Measurements from ENCODE around the gene UACA. TPM values are rescaled to one million over a fixed set of nuclear protein-coding genes. Genes with fewer than 3 reads are reported as not detected.

UACA gene
- total RNA-seq, 2 experiments from 2014 or later, result 1.1 to 1.5 TPM

DNA sequence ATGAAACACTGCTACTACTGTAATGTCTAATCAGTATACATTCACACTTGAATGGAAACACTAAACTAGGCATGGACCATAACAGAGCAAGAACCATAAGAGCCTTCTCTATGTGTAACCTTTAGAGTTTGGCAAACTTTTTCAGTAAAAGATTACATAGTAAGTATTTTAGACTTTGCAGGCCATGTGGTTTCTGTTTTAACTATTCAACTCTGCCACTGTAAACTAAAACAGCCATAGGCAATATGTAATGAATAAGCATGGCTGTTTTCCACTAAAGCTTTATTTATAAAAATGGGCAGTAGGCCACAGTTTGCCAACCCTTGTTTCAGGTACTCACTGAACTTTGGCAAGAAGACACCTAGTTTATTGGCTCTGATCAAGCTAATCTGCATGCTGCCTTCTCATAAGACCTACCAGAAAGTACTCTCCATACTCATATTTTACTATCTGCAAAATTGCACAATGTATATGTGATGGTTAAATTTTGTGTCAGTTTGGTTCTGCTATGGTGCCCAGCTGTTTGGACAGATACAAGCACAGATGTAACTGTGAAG, 46.0 kb downstream of the UACA start:
- no peaks in the 10 kb centered on the region for H3K36me3 Mint-ChIP-seq (ENCODE audit: low read depth)
- ATAC-seq (ENCODE audit: poor library complexity) (no peak), DNase-seq (no peak)
- H3K36me3 ChIP-seq (ENCODE audit: insufficient read depth, low read length), result no peaks in the 10 kb centered on the region
- no peak overlapping the region for H3K4me3 Mint-ChIP-seq
- TF ChIP-seq, protein P1, sequence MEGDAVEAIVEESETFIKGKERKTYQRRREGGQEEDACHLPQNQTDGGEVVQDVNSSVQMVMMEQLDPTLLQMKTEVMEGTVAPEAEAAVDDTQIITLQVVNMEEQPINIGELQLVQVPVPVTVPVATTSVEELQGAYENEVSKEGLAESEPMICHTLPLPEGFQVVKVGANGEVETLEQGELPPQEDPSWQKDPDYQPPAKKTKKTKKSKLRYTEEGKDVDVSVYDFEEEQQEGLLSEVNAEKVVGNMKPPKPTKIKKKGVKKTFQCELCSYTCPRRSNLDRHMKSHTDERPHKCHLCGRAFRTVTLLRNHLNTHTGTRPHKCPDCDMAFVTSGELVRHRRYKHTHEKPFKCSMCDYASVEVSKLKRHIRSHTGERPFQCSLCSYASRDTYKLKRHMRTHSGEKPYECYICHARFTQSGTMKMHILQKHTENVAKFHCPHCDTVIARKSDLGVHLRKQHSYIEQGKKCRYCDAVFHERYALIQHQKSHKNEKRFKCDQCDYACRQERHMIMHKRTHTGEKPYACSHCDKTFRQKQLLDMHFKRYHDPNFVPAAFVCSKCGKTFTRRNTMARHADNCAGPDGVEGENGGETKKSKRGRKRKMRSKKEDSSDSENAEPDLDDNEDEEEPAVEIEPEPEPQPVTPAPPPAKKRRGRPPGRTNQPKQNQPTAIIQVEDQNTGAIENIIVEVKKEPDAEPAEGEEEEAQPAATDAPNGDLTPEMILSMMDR (IDR thresholded peaks at IDR 0.05), result no peak
- H3K27me3 Mint-ChIP-seq, result peaks cover 15% of the 10 kb centered on the region
- no peaks in the 10 kb centered on the region for H3K27me3 ChIP-seq (ENCODE audit: control insufficient read depth in 1 of 2, insufficient read depth in 2 of 2, low read length in 2 of 2)
- intact Hi-C loops (cut with DNase I, micrococcal nuclease), result no loop called here
- POLR2A ChIA-PET, result no interaction called here
- no peaks in the 10 kb centered on the region for H3K9me3 Mint-ChIP-seq
- CTCF ChIA-PET, result no interaction called here
- no peak overlapping the region for H3K4me3 ChIP-seq (ENCODE audit: low read length)
- H3K27ac ChIP-seq (ENCODE audit: low read depth in 1 of 2, low read length in 2 of 2), result no peak overlapping the region
- H3K9me3 ChIP-seq (ENCODE audit: control insufficient read depth in 1 of 2, insufficient read depth in 1 of 2, low read length in 2 of 2), result no peaks in the 10 kb centered on the region
- no peaks in the 10 kb centered on the region for H3K4me1 Mint-ChIP-seq (ENCODE audit: low read depth)
- no peak overlapping the region for H3K27ac Mint-ChIP-seq
- H3K4me1 ChIP-seq (ENCODE audit: insufficient read depth, low read length), result no peaks in the 10 kb centered on the region

DNA sequence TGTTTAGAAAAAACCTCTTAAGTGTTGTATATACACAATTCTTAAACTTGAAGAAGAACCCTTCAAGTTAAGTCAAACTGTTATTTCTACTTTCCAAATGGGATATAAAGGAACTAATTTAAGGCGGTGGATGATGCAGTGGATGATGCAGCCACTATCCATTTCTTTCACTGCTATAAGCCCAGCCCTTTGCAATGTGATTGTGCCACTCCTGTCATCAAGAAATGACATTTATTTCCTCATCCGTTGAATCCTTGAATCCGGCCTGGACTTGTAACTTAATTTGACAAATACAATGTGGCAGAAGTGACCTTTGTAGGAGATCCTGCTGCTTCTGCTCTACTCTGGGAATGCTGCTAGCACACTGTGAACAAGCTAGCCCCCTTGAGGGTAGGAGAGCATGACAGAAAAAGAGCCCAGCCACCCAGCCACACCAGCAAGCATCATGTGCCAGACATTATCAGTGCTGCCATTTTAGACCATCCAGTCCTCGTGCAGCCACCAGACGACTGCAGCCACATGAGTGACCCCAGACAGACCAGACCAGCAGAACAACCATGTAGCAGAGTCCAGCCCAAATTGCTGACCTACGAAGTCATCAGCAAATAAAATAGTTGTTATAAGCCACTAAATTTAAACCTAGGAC, 47.4 kb downstream of the UACA start:
- no peaks in the 10 kb centered on the region for H3K9me3 Mint-ChIP-seq
- Histone ChIP-seq H3K27ac (ENCODE audit: low read depth in 1 of 2, low read length in 2 of 2) (no peak overlapping the region), H3K9me3 (ENCODE audit: control insufficient read depth in 1 of 2, insufficient read depth in 1 of 2, low read length in 2 of 2) (no peaks in the 10 kb centered on the region), H3K27me3 (ENCODE audit: control insufficient read depth in 1 of 2, insufficient read depth in 2 of 2, low read length in 2 of 2) (no peaks in the 10 kb centered on the region), H3K4me1 (ENCODE audit: insufficient read depth, low read length) (no peaks in the 10 kb centered on the region), H3K4me3 (ENCODE audit: low read length) (no peak overlapping the region), H3K36me3 (ENCODE audit: insufficient read depth, low read length) (no peaks in the 10 kb centered on the region)
- intact Hi-C loops (cut with DNase I, micrococcal nuclease), result no loop called here
- ATAC-seq (ENCODE audit: poor library complexity) (no peak), DNase-seq (no peak)
- CTCF ChIA-PET, result no interaction called here
- no peak overlapping the region for H3K27ac Mint-ChIP-seq
- POLR2A ChIA-PET, result no interaction called here
- no peaks in the 10 kb centered on the region for H3K36me3 Mint-ChIP-seq (ENCODE audit: low read depth)
- TF ChIP-seq, protein P1 (IDR thresholded peaks at IDR 0.05), result no peak
- no peaks in the 10 kb centered on the region for H3K4me1 Mint-ChIP-seq (ENCODE audit: low read depth)
- H3K27me3 Mint-ChIP-seq, result peaks cover 19% of the 10 kb centered on the region
- H3K4me3 Mint-ChIP-seq, result no peak overlapping the region

DNA sequence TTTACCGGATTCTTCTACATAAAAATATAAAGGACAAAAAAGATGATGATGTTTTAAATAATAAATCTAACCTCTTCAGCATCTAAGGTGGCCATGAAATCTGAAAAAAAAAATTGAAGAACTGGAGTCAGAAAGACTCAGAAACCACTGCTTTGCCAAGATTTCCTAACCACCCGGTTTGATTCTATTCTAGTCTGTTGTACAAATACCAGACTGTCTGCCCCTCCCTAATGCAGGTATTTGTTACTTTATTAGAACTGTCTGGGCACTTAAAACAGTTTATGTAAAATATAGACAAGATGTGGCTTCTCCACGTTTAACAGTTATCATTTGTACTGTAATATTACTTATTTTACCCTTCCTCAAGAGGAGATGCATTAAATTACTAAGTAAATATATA, 48.8 kb downstream of the UACA start:
- no peak overlapping the region for H3K4me3 Mint-ChIP-seq
- no peaks in the 10 kb centered on the region for H3K27me3 ChIP-seq (ENCODE audit: control insufficient read depth in 1 of 2, insufficient read depth in 2 of 2, low read length in 2 of 2)
- no peak overlapping the region for H3K27ac Mint-ChIP-seq
- no peak overlapping the region for H3K27ac ChIP-seq (ENCODE audit: low read depth in 1 of 2, low read length in 2 of 2)
- H3K4me3 ChIP-seq (ENCODE audit: low read length), result no peak overlapping the region
- intact Hi-C loops (cut with DNase I, micrococcal nuclease), result no loop called here
- DNase-seq (no peak), ATAC-seq (ENCODE audit: poor library complexity) (no peak)
- peaks cover 19% of the 10 kb centered on the region for H3K27me3 Mint-ChIP-seq
- H3K4me1 ChIP-seq (ENCODE audit: insufficient read depth, low read length), result no peaks in the 10 kb centered on the region
- no peaks in the 10 kb centered on the region for H3K4me1 Mint-ChIP-seq (ENCODE audit: low read depth)
- CTCF ChIA-PET, result no interaction called here
- TF ChIP-seq, protein P1 (IDR thresholded peaks at IDR 0.05), result no peak
- no peaks in the 10 kb centered on the region for H3K9me3 Mint-ChIP-seq
- POLR2A ChIA-PET, result interaction anchor here (0.8 kb wide), 1 partner anchor 8 kb away, joined by 3 read pairs; no protein-coding TSS in a partner anchor
- no peaks in the 10 kb centered on the region for H3K36me3 Mint-ChIP-seq (ENCODE audit: low read depth)
- no peaks in the 10 kb centered on the region for H3K9me3 ChIP-seq (ENCODE audit: control insufficient read depth in 1 of 2, insufficient read depth in 1 of 2, low read length in 2 of 2)
- H3K36me3 ChIP-seq (ENCODE audit: insufficient read depth, low read length), result no peaks in the 10 kb centered on the region

Data from CD4-positive, alpha-beta T cell (primary cell).